ENCODE measurements around the gene PARVB. TPM values are rescaled to one million over a fixed set of nuclear protein-coding genes. Genes with fewer than 3 reads are reported as not detected.

The PARVB gene
- polyA plus RNA-seq, 1 experiment = 49.5 TPM

- POLR2A ChIA-PET = no interaction called here
- CTCF ChIA-PET = no interaction called here
- no peak for DNase-seq (ENCODE audit: low read depth, low spot score)
These were observed 169.4 kb downstream of the PARVB start for GRCh38 chr22:44193535-44193891.

GRCh38 chr22:44194569-44194968 is 170.5 kb downstream of the PARVB start:
- TF ChIP-seq CTCF (IDR thresholded peaks at IDR 0.05; ENCODE audit: low read depth, low read length) = no peak
- Histone ChIP-seq H3K4me3 (ENCODE audit: low read depth, low read length) (no peak overlapping the region), H3K9me3 (ENCODE audit: control insufficient read depth, insufficient read depth, low read length) (peaks cover 7% of the 10 kb centered on the region; the same call in 1 of the 2 replicates), H3K27me3 (ENCODE audit: control insufficient read depth, insufficient read depth, low read length) (peaks cover 29% of the 10 kb centered on the region), H3K27ac (ENCODE audit: low read depth, low read length) (no peak overlapping the region)
- CTCF ChIA-PET = no interaction called here
- POLR2A ChIA-PET = no interaction called here
- no peak for DNase-seq (ENCODE audit: low read depth, low spot score)

More at GRCh38 chr22:44193535-44193891, 169.4 kb downstream of the PARVB start:
- Histone ChIP-seq H3K27ac (ENCODE audit: low read depth, low read length) (no peak overlapping the region), H3K27me3 (ENCODE audit: control insufficient read depth, insufficient read depth, low read length) (peaks cover 34% of the 10 kb centered on the region), H3K4me3 (ENCODE audit: low read depth, low read length) (no peak overlapping the region), H3K9me3 (ENCODE audit: control insufficient read depth, insufficient read depth, low read length) (peaks cover 7% of the 10 kb centered on the region; the same call in 1 of the 2 replicates)
- TF ChIP-seq CTCF (IDR thresholded peaks at IDR 0.05; ENCODE audit: low read depth, low read length) = no peak

- ChIA-PET POLR2A (no interaction called here), CTCF (interaction anchor here (0.9 kb wide), 1 partner anchor 202 kb away, joined by 3 read pairs; no protein-coding TSS in a partner anchor)
- no peak for DNase-seq (ENCODE audit: low read depth, low spot score)
- no peak for TF ChIP-seq CTCF (IDR thresholded peaks at IDR 0.05; ENCODE audit: low read depth, low read length)
- Histone ChIP-seq H3K9me3 (ENCODE audit: control insufficient read depth, insufficient read depth, low read length) (peaks cover 7% of the 10 kb centered on the region; the same call in 1 of the 2 replicates), H3K27me3 (ENCODE audit: control insufficient read depth, insufficient read depth, low read length) (peaks cover 29% of the 10 kb centered on the region), H3K4me3 (ENCODE audit: low read depth, low read length) (no peak overlapping the region), H3K27ac (ENCODE audit: low read depth, low read length) (no peak overlapping the region)
These were observed 171.2 kb downstream of the PARVB start for GRCh38 chr22:44195189-44195871.

- TF ChIP-seq CTCF (IDR thresholded peaks at IDR 0.05; ENCODE audit: low read depth, low read length) = no peak
- no peak overlapping the region for H3K4me3 ChIP-seq (ENCODE audit: low read depth, low read length)
- H3K9me3 ChIP-seq (ENCODE audit: control insufficient read depth, insufficient read depth, low read length) = peaks cover 7% of the 10 kb centered on the region; the same call in 1 of the 2 replicates
- no peak for DNase-seq (ENCODE audit: low read depth, low spot score)
- POLR2A ChIA-PET = no interaction called here
- peaks cover 29% of the 10 kb centered on the region for H3K27me3 ChIP-seq (ENCODE audit: control insufficient read depth, insufficient read depth, low read length)
- CTCF ChIA-PET = interaction anchor here (0.9 kb wide), 1 partner anchor 203 kb away, joined by 3 read pairs; no protein-coding TSS in a partner anchor
- H3K27ac ChIP-seq (ENCODE audit: low read depth, low read length) = no peak overlapping the region
These were observed 172.1 kb downstream of the PARVB start for GRCh38 chr22:44196241-44196640.

- no peak overlapping the region for H3K27ac ChIP-seq (ENCODE audit: low read depth, low read length)
- H3K4me3 ChIP-seq (ENCODE audit: low read depth, low read length) = no peak overlapping the region
- ChIA-PET POLR2A (no interaction called here), CTCF (no interaction called here)
- H3K9me3 ChIP-seq (ENCODE audit: control insufficient read depth, insufficient read depth, low read length) = peaks cover 7% of the 10 kb centered on the region; the same call in 1 of the 2 replicates
- no peak for TF ChIP-seq CTCF (IDR thresholded peaks at IDR 0.05; ENCODE audit: low read depth, low read length)
- H3K27me3 ChIP-seq (ENCODE audit: control insufficient read depth, insufficient read depth, low read length) = peaks cover 29% of the 10 kb centered on the region
- DNase-seq (ENCODE audit: low read depth, low spot score) = no peak
These were observed 172.6 kb downstream of the PARVB start for GRCh38 chr22:44196731-44197131.

All from AG04450 (cell line).